ENCODE data around the gene OXTR. TPM values are rescaled to one million over a fixed set of nuclear protein-coding genes. Genes with fewer than 3 reads are reported as not detected.

Gene OXTR
- total RNA-seq, 3 donors from 2014 or later: 0.19 to 0.70 (median 0.52) TPM

DNA sequence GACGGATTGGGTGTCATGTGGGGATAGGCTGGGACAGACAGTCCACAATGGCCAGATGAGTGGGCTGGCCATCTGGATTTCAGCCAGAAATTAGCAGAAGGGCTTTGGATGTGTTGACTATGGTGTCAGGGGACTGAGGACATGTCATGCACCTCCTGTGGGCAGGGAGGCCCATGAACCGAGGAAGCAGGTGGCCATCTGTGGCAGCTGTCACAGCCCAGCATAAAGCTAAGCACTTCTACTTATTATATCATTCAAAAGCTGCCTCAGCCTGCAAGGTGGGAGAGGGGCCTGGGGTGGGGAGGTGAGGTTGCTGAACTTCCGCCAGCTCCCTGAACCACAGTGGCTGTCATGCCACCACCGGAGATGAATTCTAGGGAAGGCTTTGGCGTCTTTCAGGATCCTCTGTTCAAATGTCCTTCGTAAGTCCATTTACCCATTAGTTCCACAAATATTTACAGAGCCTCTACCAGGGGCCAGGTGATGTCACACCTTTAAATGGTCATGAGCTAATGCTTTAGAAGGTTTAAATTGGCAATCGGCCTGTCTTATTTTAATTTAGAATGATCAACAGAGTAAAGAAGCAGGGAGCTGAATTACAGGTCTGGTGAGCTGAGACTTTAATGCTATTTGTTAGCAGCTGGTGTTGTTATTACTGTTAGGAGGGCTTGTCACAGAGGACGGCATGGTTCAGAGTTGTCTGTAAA, 59.5 kb downstream of the OXTR start:
- no peaks in the 10 kb centered on the region for H3K4me1 ChIP-seq (ENCODE audit: low read depth)
- H3K36me3 ChIP-seq (ENCODE audit: low read depth): no peaks in the 10 kb centered on the region
- H3K4me3 ChIP-seq: no peak overlapping the region
- DNase-seq (no peak), ATAC-seq (no peak)
- no peaks in the 10 kb centered on the region for H3K9me3 ChIP-seq
- intact Hi-C loops (cut with DNase I, micrococcal nuclease): no loop called here
- TF ChIP-seq, protein P1, sequence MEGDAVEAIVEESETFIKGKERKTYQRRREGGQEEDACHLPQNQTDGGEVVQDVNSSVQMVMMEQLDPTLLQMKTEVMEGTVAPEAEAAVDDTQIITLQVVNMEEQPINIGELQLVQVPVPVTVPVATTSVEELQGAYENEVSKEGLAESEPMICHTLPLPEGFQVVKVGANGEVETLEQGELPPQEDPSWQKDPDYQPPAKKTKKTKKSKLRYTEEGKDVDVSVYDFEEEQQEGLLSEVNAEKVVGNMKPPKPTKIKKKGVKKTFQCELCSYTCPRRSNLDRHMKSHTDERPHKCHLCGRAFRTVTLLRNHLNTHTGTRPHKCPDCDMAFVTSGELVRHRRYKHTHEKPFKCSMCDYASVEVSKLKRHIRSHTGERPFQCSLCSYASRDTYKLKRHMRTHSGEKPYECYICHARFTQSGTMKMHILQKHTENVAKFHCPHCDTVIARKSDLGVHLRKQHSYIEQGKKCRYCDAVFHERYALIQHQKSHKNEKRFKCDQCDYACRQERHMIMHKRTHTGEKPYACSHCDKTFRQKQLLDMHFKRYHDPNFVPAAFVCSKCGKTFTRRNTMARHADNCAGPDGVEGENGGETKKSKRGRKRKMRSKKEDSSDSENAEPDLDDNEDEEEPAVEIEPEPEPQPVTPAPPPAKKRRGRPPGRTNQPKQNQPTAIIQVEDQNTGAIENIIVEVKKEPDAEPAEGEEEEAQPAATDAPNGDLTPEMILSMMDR (IDR thresholded peaks at IDR 0.05): no peak

DNA sequence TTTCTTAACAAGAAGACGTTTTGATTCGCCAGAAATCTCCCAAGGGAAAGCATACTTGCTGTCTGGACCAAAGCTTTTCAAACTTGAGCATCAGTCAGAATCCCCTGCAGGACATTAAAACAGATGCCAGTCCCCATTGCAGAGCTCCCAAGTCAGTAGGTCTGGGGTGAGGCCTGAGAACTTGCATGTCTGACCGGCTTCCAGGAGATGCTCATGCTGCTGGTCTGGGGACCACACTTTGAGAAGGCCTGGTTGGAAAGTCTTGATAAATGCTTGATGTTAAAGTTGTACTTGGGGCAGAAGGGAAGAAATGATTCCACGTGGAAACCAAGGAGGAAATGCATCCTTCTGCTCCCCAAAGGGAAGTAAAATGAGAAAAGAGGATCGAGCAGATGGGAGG, 60.1 kb downstream of the OXTR start:
- DNase-seq (no peak), ATAC-seq (no peak)
- Histone ChIP-seq H3K36me3 (ENCODE audit: low read depth) (no peaks in the 10 kb centered on the region), H3K4me3 (no peak overlapping the region), H3K9me3 (no peaks in the 10 kb centered on the region), H3K4me1 (ENCODE audit: low read depth) (no peaks in the 10 kb centered on the region)
- TF ChIP-seq, protein P1 (IDR thresholded peaks at IDR 0.05): no peak
- intact Hi-C loops (cut with DNase I, micrococcal nuclease): no loop called here

DNA sequence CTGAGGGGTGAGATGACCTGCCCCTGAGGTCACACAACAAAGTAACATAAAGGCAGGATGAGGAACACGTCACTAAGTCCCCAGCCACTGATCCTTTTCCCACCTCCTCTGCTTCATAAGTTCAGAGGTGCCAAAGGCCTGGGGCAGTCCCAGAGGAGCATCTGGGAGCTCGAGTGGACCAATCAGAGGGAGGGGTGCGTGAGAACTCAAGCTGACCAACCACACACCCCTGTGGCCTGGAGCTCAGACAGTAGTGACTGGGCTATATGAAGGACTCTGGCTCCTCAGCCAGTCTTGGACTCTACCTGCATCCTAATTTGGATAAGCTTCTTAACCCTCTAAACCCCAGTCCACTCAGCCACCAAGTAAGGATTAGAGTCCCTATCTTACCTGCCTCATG, 63.8 kb downstream of the OXTR start:
- intact Hi-C loops (cut with DNase I, micrococcal nuclease): no loop called here
- ATAC-seq (no peak), DNase-seq (no peak)
- Histone ChIP-seq H3K36me3 (ENCODE audit: low read depth) (no peaks in the 10 kb centered on the region), H3K9me3 (no peaks in the 10 kb centered on the region), H3K4me1 (ENCODE audit: low read depth) (no peaks in the 10 kb centered on the region), H3K4me3 (no peak overlapping the region)
- TF ChIP-seq, protein P1 (IDR thresholded peaks at IDR 0.05): no peak

DNA sequence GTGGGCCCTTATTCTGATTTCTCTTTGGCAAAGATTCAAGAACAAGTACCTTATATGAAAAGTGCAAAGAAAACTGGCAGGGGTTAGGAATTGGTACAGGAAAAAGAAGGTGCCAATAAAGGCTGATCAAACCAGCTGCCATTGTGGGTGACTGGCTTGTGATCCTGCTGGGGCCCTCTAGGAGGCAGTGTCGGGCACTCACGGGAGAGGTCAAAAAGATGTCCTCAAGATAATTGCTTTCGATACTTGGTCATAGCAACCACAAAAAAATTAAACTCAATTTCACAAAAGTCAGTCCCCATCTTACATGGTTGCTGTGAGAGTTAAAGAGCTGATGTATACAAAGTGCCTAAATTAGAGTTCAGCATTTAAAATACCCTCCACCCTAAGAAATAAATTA, 66.9 kb downstream of the OXTR start:
- ATAC-seq (no peak), DNase-seq (no peak)
- no peaks in the 10 kb centered on the region for H3K9me3 ChIP-seq
- TF ChIP-seq, protein P1 (IDR thresholded peaks at IDR 0.05): no peak
- no peak overlapping the region for H3K4me3 ChIP-seq
- H3K4me1 ChIP-seq (ENCODE audit: low read depth): no peaks in the 10 kb centered on the region
- no peaks in the 10 kb centered on the region for H3K36me3 ChIP-seq (ENCODE audit: low read depth)
- intact Hi-C loops (cut with DNase I, micrococcal nuclease): no loop called here

Other genes with a start within 250 kb of the OXTR start
- gene SSUH2, start 124.8 kb downstream of the OXTR start, total RNA-seq: 1 to 10 TPM; 3.7 to 5.3 (median 4.5) TPM
- gene CAV3, start 35.8 kb downstream of the OXTR start, total RNA-seq: not detected
- gene RAD18, start 193.9 kb upstream of the OXTR start, total RNA-seq: 10 to 100 TPM; 10.2 to 16.1 (median 12.5) TPM

Measured in mucosa of descending colon (tissue), 3 donors.